RPMI8226 (cell line): ENCODE data around the gene METTL26.
"Not testable (repeated sequence)": the region's sequence is repeated elsewhere in the genome, so short reads cannot be mapped to it uniquely, and the experiment has no call there.

ENCODE experiments used
- DNase-seq: peaks from one replicate; pipeline ENCODE4 v3.0.0-alpha.2; 2015

METTL26 gene

DNA sequence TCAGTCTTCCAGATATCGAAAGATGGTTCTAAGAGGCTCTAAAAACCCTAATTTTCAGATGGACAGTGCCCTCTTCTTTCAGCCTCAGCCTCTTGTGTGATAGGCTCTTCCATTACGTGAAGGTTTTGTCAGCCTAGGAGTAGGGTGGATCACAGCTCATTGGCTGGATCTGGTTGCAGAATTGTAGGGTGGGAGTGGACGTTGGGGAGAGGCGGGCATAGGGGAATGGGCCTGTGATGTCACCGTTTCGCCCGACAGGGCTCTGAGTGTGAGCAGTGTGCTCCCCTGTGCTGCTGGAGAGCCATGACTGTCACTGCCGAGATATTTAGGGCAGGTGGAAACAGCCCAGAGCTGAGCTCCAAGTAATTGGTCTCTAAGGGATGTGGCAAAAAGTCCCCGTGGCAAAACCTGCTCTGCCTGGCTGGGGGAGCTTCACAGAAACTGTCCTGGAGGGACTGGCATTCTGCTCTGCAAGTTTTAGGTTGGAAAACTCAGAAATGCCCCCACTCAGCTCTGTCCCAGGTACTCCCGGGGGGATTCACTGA, 11.5 kb downstream of the METTL26 start:
- no peak for DNase-seq

- no peak for DNase-seq
These were observed 13.2 kb downstream of the METTL26 start for GRCh38 chr16:622920-623280.

GRCh38 chr16:621526-622105, 14.5 kb downstream of the METTL26 start:
- DNase-seq, result no peak

DNA sequence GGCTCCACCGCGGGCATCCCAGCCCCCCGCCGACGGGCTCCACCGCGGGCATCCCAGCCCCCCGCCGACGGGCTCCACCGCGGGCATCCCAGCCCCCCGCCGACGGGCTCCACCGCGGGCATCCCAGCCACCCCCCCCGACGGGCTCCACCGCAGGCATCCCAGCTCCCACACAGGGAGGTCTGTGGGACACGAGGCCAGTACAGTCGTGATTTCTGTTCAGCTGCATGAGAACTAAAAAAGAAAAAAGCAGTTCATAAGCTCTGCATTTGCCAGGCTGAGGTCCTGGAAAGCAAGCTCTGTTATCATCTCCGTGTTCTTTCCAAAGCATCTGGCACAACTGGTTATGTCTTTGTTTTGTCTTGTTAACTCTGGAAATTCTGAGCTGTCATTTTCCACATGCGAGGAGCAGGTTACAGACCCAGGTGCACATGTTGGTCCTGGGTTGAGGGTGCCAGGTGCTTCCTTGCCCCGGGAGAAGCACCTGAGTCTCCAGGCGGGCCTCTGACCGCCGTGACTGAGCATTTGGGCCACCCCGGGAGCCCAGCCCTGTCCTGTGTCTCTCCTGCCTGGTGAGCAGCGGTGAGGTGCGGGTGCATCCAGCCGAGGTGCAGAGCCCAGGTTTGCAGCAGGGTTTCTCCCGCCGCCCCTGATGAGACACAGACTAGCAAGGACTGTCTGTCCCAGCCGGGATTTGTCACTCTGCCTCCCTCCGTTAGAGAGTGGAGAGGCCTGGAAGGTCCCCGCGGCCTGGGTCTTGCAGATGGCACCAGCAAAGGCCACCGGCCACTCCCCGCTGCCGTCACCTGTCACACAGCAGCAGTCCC, 15.2 kb downstream of the METTL26 start:
- DNase-seq, result no peak

- DNase-seq, result no peak
These were observed 16.5 kb downstream of the METTL26 start for GRCh38 chr16:619476-620100.

DNA sequence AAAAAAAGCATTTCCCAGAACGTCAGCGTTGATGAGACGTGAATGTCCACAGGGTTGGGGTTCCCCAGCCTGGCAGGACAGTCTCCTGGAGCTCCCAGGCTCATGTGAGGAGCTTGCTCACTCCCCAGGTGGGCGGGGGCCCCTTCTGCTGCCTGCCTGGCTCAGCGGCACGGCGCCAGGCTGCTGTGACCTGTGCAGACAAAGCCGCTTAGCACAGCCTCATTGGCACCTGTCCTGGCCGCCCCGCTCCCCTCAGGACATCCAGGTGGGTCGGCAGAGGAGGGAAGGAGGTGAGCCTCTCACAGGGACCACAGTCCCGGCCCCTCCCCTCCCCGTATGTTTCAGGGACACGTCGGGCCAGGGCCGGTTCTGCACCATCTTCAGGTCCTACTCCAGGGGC, 18.2 kb downstream of the METTL26 start:
- no peak for DNase-seq

DNA sequence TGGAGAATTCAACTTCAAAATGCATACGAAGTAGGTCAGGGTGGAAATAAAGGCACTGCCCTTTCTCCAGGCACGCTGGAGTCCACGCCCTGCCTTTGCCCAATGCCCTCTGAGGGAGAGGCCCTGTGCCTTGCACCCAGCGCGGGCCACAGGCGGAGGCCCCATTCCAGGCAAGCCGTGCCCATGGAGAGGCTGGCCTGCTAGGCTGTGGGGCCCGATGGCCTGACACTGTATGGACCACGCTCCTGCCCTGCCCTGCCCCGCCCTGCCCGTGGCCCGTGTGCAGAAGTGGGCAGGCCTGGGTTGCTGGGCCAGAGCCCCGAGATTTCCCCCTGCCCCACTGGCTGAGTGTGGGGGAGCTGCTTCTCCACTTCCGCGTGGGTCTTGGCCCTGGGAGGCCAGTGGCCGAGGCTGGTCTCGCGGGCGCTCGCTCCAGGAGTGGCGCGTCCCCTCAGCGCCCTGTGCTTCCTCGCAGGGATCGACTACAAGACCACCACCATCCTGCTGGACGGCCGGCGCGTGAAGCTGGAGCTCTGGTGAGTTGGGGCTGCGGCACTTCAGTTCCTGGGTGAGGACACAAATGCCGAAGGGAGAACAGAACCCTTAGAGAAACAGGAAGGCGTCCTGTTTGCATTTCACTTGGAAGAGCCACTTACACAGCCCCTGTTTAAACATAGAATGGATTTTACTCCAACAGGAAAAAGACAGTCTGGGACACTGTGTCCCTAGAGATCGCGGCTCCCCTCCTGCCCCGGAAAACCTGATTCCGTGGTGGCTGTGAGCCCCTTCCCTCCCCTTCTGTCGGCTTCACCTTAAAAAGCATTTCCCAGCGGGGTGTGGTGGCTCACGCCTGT, 19.1 kb downstream of the METTL26 start:
- DNase-seq, result no peak

- DNase-seq, result no peak
These were observed 21.0 kb downstream of the METTL26 start for GRCh38 chr16:615122-615521.

DNA sequence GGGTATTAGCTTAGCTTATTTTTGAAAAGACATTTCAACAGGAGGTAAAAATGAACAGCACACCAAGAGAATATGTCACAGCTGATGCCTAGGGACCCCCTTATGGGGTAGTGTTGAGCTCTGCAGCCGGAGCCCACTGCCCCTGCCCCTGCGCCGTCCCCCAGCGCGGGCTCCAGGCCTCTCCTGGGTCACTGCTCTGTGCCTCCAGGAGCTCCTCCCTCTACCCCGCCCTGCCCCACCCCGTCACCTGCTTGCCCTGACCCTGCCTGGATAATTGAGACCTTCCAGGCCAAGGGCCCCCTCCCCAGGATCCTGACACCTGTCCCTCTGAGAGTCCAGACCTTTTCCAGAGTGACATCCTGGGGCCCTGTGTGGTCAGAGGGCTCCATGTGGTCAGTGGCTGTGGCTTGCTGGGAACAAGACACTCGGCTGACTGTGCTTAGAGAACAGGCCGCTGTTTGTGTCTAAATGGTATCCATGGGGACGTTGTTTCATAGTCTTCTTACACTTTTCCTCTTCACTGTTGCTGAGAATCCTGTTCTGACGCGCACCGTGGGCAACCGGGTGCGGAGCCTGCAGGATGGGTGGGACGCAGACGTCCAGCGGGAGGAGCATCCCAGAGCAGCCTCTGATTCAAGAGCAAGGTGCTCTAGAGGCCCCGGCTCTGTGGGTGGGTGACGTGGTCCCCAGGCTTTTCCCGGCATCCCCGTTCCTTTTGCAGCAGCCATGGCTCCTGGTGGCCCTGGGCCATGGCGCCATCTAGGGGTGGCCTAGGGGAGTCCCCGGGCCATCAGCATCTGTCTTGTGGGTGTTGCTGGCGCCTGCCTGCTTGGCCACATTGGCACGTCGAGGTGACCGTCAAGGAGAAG, 25.4 kb downstream of the METTL26 start:
- DNase-seq, result no peak

DNA sequence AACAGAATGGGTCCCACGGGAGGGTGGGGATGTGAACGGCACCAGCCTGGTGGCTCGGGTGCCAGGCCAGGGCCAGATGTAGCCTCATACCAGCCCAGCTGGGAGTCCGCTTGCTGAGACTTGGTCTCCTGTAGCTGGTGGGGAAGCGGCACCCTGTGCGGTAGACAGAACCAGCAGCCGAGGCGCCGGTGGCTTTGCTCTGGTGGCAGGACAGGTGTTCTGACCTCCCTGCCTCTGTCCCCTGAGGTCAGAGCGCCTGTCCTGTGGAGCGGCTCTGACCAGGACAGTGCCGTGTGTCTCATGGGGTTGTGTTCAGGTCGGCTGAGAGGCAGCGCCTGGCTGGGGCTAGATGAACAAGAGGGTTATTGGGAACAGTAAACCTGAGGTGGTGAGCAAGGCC, 26.1 kb downstream of the METTL26 start:
- no peak for DNase-seq

GRCh38 chr16:609316-609715, 26.8 kb downstream of the METTL26 start:
- no peak for DNase-seq

DNA sequence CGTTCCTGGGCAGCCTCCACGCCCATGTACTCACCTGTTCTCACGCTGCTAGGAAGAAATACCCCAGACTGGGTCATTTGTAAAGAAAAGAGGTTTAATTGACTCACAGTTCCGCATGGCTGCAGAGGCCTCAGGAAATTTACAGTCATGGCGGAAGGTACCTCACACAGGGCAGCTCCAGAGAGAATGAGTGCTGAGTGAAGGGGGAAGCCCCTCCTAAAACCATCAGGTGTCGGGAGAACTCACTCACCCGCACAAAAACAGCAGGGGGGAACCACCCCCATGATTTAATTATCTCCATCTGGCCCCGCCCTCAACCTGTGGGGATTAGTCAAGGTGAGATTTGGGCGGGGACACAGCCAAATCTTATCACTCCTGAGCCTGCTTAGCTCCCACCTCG, 28.1 kb downstream of the METTL26 start:
- DNase-seq, result no peak

DNA sequence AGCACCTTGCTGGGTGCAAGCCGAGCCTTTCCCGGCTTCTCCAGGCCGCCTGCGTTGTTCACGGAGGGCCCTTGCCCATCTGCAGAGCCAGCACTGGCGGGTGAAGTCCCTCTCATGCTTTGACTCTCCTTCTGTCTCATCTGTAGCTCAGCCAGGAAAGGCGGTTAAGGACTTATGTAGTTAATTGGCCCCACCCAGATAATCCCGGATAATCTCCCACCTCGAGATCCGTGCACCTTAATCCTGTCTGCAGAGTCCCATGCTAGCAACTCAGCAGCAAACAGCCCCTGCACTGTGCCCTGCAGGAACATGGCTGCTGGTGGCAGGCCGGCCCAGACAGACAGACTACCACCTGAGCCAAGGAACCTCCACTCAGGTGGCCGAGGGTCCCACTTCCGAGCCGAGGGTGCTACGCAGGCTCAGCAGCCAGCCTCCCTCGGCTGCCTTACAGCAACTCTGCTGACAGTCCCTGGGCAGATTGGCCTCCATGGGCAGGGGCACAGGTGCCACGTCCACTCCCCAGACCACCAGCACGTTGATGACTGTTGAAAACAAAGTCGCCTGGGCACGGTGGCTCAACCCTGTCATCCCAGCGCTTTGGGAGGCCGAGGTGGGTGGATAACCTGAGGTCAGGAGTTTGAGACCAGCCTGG, 29.3 kb downstream of the METTL26 start:
- no peak for DNase-seq

GRCh38 chr16:603933-604332, 32.2 kb downstream of the METTL26 start:
- DNase-seq, result no peak

DNA sequence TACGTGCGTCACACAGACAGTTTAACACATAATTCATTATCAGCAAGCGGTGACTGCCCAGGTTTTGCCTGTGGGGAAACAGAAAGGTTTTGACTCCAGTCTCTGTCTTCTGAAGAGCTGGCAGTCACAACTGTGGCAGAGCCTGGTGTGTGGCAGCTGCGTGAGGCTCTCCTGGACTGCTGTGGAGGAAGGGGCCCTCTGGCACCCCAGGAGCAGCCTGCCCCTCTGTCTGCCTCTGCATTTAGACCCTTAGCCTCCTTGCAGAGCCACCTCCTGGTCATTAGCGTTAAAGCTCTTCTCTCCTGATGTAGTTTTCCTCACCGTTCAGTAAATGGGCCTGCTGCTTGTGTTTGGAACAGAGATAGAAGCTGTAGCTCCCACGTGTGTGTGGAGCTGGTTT, 35.3 kb downstream of the METTL26 start:
- DNase-seq, result no peak

- DNase-seq, result no peak
These were observed 37.0 kb downstream of the METTL26 start for GRCh38 chr16:598823-599739.

GRCh38 chr16:597655-598054, 38.5 kb downstream of the METTL26 start:
- DNase-seq, result not testable (repeated sequence)

DNA sequence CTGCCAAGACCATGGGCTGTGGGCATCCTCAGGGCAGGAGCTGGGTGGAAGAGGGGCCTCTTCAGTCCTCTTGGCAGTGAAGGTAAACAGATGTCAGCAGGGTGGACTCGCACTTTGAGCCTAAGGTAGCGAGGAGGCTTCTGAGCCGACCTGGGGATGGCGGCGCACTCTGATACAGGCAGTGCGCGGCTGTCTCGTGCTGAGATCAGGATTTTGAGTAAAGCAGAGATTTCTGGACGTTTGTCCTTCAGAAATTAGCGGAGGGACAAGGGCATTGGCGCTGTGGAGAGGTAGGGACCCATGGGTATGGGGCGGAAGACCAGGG, 39.4 kb downstream of the METTL26 start:
- DNase-seq, result no peak

DNA sequence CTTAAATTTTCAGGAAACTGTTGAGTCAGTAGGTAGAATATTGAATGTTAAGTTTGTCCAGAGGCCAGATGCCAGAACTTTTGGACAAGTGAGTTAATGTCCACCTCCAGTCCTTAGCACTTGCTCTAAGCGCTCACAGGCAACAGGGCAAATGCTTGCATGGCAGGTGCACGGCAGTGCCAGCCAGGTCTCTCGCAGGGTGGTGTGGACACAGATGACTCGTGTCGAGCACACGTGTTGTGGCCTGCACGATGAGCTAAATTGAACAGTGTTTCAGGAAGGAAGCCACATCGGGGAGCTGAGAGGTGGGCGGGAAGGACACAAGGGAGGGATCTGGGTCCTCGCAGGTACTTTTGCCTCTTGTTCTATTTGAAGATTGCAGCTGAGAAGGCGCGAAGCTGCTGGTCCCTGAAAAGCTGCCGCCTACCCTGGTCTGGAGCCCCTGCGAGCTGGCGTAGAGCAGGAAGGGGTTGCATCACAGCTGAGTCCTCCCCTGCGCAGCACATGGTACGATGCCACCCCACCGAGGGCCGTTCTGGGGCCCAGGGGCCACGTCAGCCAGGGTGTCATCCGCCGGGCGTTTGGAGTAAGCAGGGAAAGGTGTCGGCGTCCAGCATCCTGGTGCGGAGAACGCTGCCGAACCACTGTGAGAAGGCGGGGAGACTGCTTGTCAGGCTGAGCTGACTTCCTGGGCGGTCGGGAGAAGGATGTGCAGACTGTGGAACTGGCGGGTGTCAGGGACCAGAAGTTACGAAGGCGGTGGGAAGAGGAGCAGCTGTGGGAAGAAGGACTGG, 40.0 kb downstream of the METTL26 start:
- DNase-seq, result no peak

DNA sequence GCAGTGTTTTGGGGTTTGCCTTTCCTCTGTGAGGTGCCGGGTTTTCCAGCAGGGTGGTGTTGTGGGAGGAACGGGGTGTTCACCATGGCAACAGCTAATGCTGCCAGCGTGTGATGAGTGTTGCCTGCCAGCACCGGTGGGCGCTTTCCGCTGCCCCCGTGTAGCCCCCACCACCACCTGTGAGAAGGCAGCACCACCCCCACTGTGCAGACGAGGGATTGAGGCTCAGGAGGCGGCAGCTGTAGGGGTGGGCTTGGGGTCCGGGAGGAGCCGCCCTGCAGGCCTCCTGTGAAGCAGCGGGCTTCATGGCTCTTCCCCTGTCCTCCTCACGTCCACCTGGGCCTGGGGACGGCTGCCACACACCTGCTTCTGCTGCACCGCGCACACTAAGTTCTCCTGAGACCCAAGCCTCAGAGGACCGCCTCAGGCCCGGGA, 41.0 kb downstream of the METTL26 start:
- no peak for DNase-seq
